ENCODE measurements around the gene TPGS2.

GRCh38 chr18:36813824-36814223, 15.0 kb downstream of the TPGS2 start:
- no peak for TF ChIP-seq CTCF (IDR thresholded peaks at IDR 0.05; ENCODE audit: low read depth, low read length)
- TF ChIP-seq POLR2A (IDR thresholded peaks at IDR 0.05; ENCODE audit: extremely low read depth, insufficient read length): no peak
- no peak for TF ChIP-seq MYC (IDR thresholded peaks at IDR 0.05; ENCODE audit: low read depth, low read length)
